SK-N-SH (cell line): ENCODE data around the gene CAPN5. TPM values are rescaled to one million over a fixed set of nuclear protein-coding genes. Genes with fewer than 3 reads are reported as not detected.

Experiments used
- CTCF ChIA-PET: fragments of 300-600, 350-600 bp; formaldehyde crosslinking; extraction: SDS; loops from one replicate; lab custom pipeline; 2021; lab: Yijun Ruan, JAX
- POLR2A ChIA-PET: fragments of 350-600 bp; sonication (Branson Sonifier 250); formaldehyde crosslinking; extraction: SDS; loops from one replicate; lab custom pipeline; 2020; ENCODE audit warnings: antibody characterized with exemption, inconsistent platforms; lab: Yijun Ruan, JAX
- DNase-seq: peaks from one replicate; pipeline ENCODE4 v3.0.0; 2012
- H2AFZ ChIP-seq: fragments of 200-600 bp; sonication (generic); 2 replicates; pipeline ENCODE4 v1.8.1; 2016; ENCODE audit warnings: antibody characterized with exemption, mild to moderate bottlenecking, low read depth
- H3F3A ChIP-seq: fragments of 200-600 bp; sonication (generic); replicated peaks from 2 replicates; pipeline ENCODE3; 2016; ENCODE audit warnings: antibody characterized with exemption, mild to moderate bottlenecking; ENCODE audit not compliant: insufficient read depth
- H3K27ac ChIP-seq, 2 experiments: fragments of 200-500 bp in 1 of 2; fragments of 200-600 bp in 1 of 2; sonication (Bioruptor generic) in 1 of 2; sonication (generic), shearing (Covaris generic) in 1 of 2; 2 replicates each; pipeline versions ENCODE4 v1.5.1 to v1.6.1; 2014 to 2016; ENCODE audit warnings: low read depth in 2 of 2, inconsistent platforms in 1 of 2, low read length in 1 of 2, mild to moderate bottlenecking in 1 of 2, mixed read lengths in 1 of 2
- H3K27me3 ChIP-seq: fragments of 200-600 bp; sonication (generic), shearing (Covaris generic); 2 replicates; pipeline ENCODE4 v1.6.1; 2016; ENCODE audit warnings: mixed run types; ENCODE audit not compliant: insufficient read depth
- H3K36me3 ChIP-seq, 2 experiments: fragments of 200-500 bp in 1 of 2; fragments of 200-600 bp in 1 of 2; sonication (Bioruptor generic) in 1 of 2; sonication (generic) in 1 of 2; replicated peaks in 1 of 2; 2 replicates each; pipeline versions ENCODE3 to v1.5.1; 2014 to 2016; ENCODE audit warnings: low read length in 1 of 2, mild to moderate bottlenecking in 1 of 2; ENCODE audit not compliant: insufficient read depth in 2 of 2, control insufficient read depth in 1 of 2
- H3K4me1 ChIP-seq, 2 experiments: fragments of 200-500 bp in 1 of 2; fragments of 200-600 bp in 1 of 2; sonication (Bioruptor generic) in 1 of 2; sonication (generic), shearing (Covaris generic) in 1 of 2; 2 replicates each; pipeline versions ENCODE4 v1.5.1 to v1.6.1; 2014 to 2016; ENCODE audit warnings: low read depth in 1 of 2, low read length in 1 of 2, mixed run types in 1 of 2; ENCODE audit not compliant: insufficient read depth in 2 of 2, control insufficient read depth in 1 of 2
- H3K4me2 ChIP-seq: fragments of 200-600 bp; sonication (generic), shearing (Covaris generic); 2 replicates; pipeline ENCODE4 v1.6.1; 2017; ENCODE audit warnings: mixed run types
- H3K4me3 ChIP-seq, 2 experiments: fragments of 200-500 bp in 1 of 2; fragments of 200-600 bp in 1 of 2; sonication (Bioruptor generic) in 1 of 2; sonication (generic), shearing (Covaris generic) in 1 of 2; 2 replicates each; pipeline versions ENCODE4 v1.5.1 to v1.8.1; 2014 to 2016; ENCODE audit warnings: low read depth in 2 of 2, inconsistent platforms in 1 of 2, low read length in 1 of 2, mild to moderate bottlenecking in 1 of 2, mixed read lengths in 1 of 2, moderate library complexity in 1 of 2
- H3K79me2 ChIP-seq: fragments of 200-600 bp; sonication (generic); 2 replicates; pipeline ENCODE4 v1.8.1; 2017; ENCODE audit warnings: mild to moderate bottlenecking; ENCODE audit not compliant: insufficient read depth
- H3K9ac ChIP-seq: fragments of 200-600 bp; sonication (generic); 2 replicates; pipeline ENCODE4 v1.6.1; 2017; ENCODE audit warnings: mixed run types
- H3K9me2 ChIP-seq: fragments of 200-600 bp; sonication (generic); 2 replicates; pipeline ENCODE4 v1.6.1; 2017; ENCODE audit warnings: mixed run types
- H3K9me3 ChIP-seq: fragments of 200-600 bp; sonication (generic); 2 replicates; pipeline ENCODE4 v1.6.1; 2017; ENCODE audit warnings: mixed run types, mild to moderate bottlenecking, moderate library complexity
- H4K20me1 ChIP-seq: fragments of 200-600 bp; sonication (generic); 2 replicates; pipeline ENCODE4 v1.6.1; 2017; ENCODE audit warnings: mild to moderate bottlenecking, mixed run types; ENCODE audit not compliant: insufficient read depth
- CTCF ChIP-seq: fragments of 200-600 bp; sonication (generic); IDR thresholded peaks from 2 replicates; pipeline ENCODE4 v1.6.1; 2017; ENCODE audit warnings: antibody characterized with exemption, mild to moderate bottlenecking, moderate library complexity
- EZH2phosphoT487 ChIP-seq: fragments of 200-600 bp; sonication (generic); IDR thresholded peaks from 2 replicates; pipeline ENCODE4 v1.6.1; 2017; ENCODE audit warnings: low read depth, mixed run types, mild to moderate bottlenecking, antibody characterized with exemption, moderate library complexity, borderline replicate concordance
- FOXJ3 ChIP-seq: sonication (generic); formaldehyde crosslinking; IDR thresholded peaks from 2 replicates; pipeline ENCODE4 v1.5.1; 2020; ENCODE audit warnings: mild to moderate bottlenecking, missing genetic modification reagents
- FOXM1 ChIP-seq: IDR thresholded peaks from 2 replicates; pipeline ENCODE4 v1.4.0; 2012; ENCODE audit warnings: low read depth, mild to moderate bottlenecking
- IRF3 ChIP-seq: fragments of 150-350 bp; IDR thresholded peaks from 2 replicates; pipeline ENCODE4 v1.6.1; 2016; ENCODE audit warnings: mild to moderate bottlenecking, low read depth, low read length
- MEF2A ChIP-seq: IDR thresholded peaks from 2 replicates; pipeline ENCODE4 v1.4.0; 2012; ENCODE audit warnings: low read depth, borderline replicate concordance
- NFIC ChIP-seq: IDR thresholded peaks from 2 replicates; pipeline ENCODE4 v1.4.0; 2012; ENCODE audit warnings: borderline replicate concordance
- NRF1 ChIP-seq: IDR thresholded peaks from 2 replicates; pipeline ENCODE4 v1.6.1; 2012; ENCODE audit warnings: low read depth, mild to moderate bottlenecking, low read length
- PBX3 ChIP-seq: IDR thresholded peaks from 2 replicates; pipeline ENCODE4; 2012
- POLR2AphosphoS5 ChIP-seq: IDR thresholded peaks from 2 replicates; pipeline ENCODE4 v1.6.1; 2012; ENCODE audit warnings: low read depth, low read length
- RXRA ChIP-seq: IDR thresholded peaks from 2 replicates; pipeline ENCODE4 v1.4.0; 2012; ENCODE audit warnings: low read depth, mild to moderate bottlenecking, borderline replicate concordance
- SMC3 ChIP-seq: IDR thresholded peaks from 2 replicates; pipeline ENCODE4 v1.6.1; 2012; ENCODE audit warnings: low read depth, low read length, improper control_type of control experiment
- TAF1 ChIP-seq: IDR thresholded peaks from 2 replicates; pipeline ENCODE4 v1.6.1; 2012; ENCODE audit warnings: low read depth, mild to moderate bottlenecking, low read length, moderate library complexity, borderline replicate concordance
- TCF12 ChIP-seq: IDR thresholded peaks from 2 replicates; pipeline ENCODE4 v1.4.0; 2012
- USF1 ChIP-seq: IDR thresholded peaks from 2 replicates; pipeline ENCODE4 v1.4.0; 2012; ENCODE audit warnings: low read depth, borderline replicate concordance
- YY1 ChIP-seq: IDR thresholded peaks from 2 replicates; pipeline ENCODE4 v1.4.0; 2012; ENCODE audit warnings: low read depth, mild to moderate bottlenecking
- ZBTB33 ChIP-seq: IDR thresholded peaks from 2 replicates; pipeline ENCODE4 v1.4.0; 2012; ENCODE audit warnings: low read depth, borderline replicate concordance
- WGBS: methylation state at CpG from one replicate; pipeline ENCODE4 v1.1.6; 2017; ENCODE audit warnings: low lambda C conversion rate; 5-methylcytosine and 5-hydroxymethylcytosine counted together
- polyA plus RNA-seq, 3 experiments: library from polyadenylated mRNA; depleted of rRNA; stranded (reverse); fragments of >200 nt; gene quantifications; 2 replicates each; pipeline ENCODE4 v1.2.3, GENCODE V29; 2012

CAPN5 gene
- polyA plus RNA-seq, 1 of the 3 experiments (the other 2 are of a cell fraction): 33.1 TPM

GRCh38 chr11:77118086-77118485 lies 51.3 kb downstream of the CAPN5 start:
- no peak for DNase-seq
- H3K4me3 ChIP-seq: no peak overlapping the region
- no peak overlapping the region for H3K9ac ChIP-seq
- H3F3A ChIP-seq: no peaks in the 10 kb centered on the region
- TF ChIP-seq IRF3 (no peak), SMC3 (no peak), FOXM1 (no peak)
- H4K20me1 ChIP-seq: no peaks in the 10 kb centered on the region
- no peaks in the 10 kb centered on the region for H3K9me2 ChIP-seq
- H2AFZ ChIP-seq: no peak overlapping the region
- H3K4me1 ChIP-seq: 0 out of 4 replicates have a peak, but pooled peaks cover 0 to 2% of the 10 kb centered on the region in 2 experiments
- no peaks in the 10 kb centered on the region for H3K27me3 ChIP-seq
- H3K27ac ChIP-seq: no peak overlapping the region
- H3K79me2 ChIP-seq: no peaks in the 10 kb centered on the region
- POLR2A ChIA-PET: no interaction called here
- CTCF ChIA-PET: interaction anchor here (1.0 to 11.2 kb wide), 5 partner anchors 10 to 439 kb away, joined by 3 to 111 read pairs (median 4); partner anchors contain the start of gene MYO7A
- no peak overlapping the region for H3K4me2 ChIP-seq
- 94% methylated on average over 16 of the region's 17 CpGs for WGBS
- no peaks in the 10 kb centered on the region for H3K9me3 ChIP-seq
- H3K36me3 ChIP-seq: peaks cover 0 to 23% of the 10 kb centered on the region in 2 experiments

- H3K27ac ChIP-seq: no peak overlapping the region
- H3K9ac ChIP-seq: no peak overlapping the region
- ChIA-PET CTCF (interaction anchor here (0.8 to 11.2 kb wide), 5 partner anchors 9 to 94 kb away, joined by 3 to 111 read pairs (median 4); partner anchors contain the start of gene MYO7A), POLR2A (no interaction called here)
- H3K27me3 ChIP-seq: no peaks in the 10 kb centered on the region
- H3K4me2 ChIP-seq: no peak overlapping the region
- TF ChIP-seq PBX3 (no peak), NRF1 (no peak), RXRA (no peak), TCF12 (no peak), TAF1 (no peak), ZBTB33 (no peak), NFIC (no peak), EZH2phosphoT487 (no peak), USF1 (no peak), FOXJ3 (CRISPR knock-in tag) (no peak), MEF2A (no peak), CTCF (no peak), YY1 (no peak), POLR2AphosphoS5 (no peak)
- DNase-seq: no peak
- H4K20me1 ChIP-seq: no peaks in the 10 kb centered on the region
- H3K9me2 ChIP-seq: no peaks in the 10 kb centered on the region
- no peaks in the 10 kb centered on the region for H3K9me3 ChIP-seq
- 93% methylated on average over 8 of the region's 12 CpGs for WGBS
- H3K4me1 ChIP-seq: no peaks in the 10 kb centered on the region
- no peaks in the 10 kb centered on the region for H3F3A ChIP-seq
- H3K79me2 ChIP-seq: no peaks in the 10 kb centered on the region
- H3K36me3 ChIP-seq: peaks cover 0 to 28% of the 10 kb centered on the region in 2 experiments
- H3K4me3 ChIP-seq: no peak overlapping the region
- H2AFZ ChIP-seq: no peak overlapping the region
Observed at GRCh38 chr11:77118971-77119370, 52.2 kb downstream of the CAPN5 start.
